GM10248 (cell line): ENCODE results near the gene MTSS2.
"Not testable (repeated sequence)": the region's sequence is repeated elsewhere in the genome, so short reads cannot be mapped to it uniquely, and the experiment has no call there.

ENCODE experiments used
- CTCF ChIA-PET: fragments of 300-600 bp; sonication (Branson Sonifier 250); formaldehyde crosslinking; extraction: SDS; loops from one replicate; lab custom pipeline; 2021; ENCODE audit warnings: antibody characterized with exemption; lab: Yijun Ruan, JAX
- POLR2A ChIA-PET: fragments of 350-650 bp; sonication (Branson Sonifier 250); formaldehyde crosslinking; extraction: SDS; loops from one replicate; lab custom pipeline; 2020; ENCODE audit warnings: antibody characterized with exemption; lab: Yijun Ruan, JAX
- DNase-seq: peaks from one replicate; pipeline ENCODE4 v3.0.0; 2012; ENCODE audit errors: extremely low spot score
- CTCF ChIP-seq: IDR thresholded peaks from 2 replicates; pipeline ENCODE4 v1.5.1; 2012; ENCODE audit warnings: mild to moderate bottlenecking, low read depth; ENCODE audit errors: extremely low read depth, missing control alignments, control extremely low read depth

MTSS2 gene

GRCh38 chr16:70674221-70675014, 11.4 kb downstream of the MTSS2 start:
- ChIA-PET CTCF (interaction anchor here (2.2 to 12.1 kb wide), 2 partner anchors 14 to 95 kb away, joined by 4 to 120 read pairs; no protein-coding TSS in a partner anchor), POLR2A (no interaction called here)
- no peak for DNase-seq
- no peak for TF ChIP-seq CTCF

- CTCF ChIA-PET, DNase-seq, POLR2A ChIA-PET: not testable (repeated sequence)
These were observed 14.9 kb downstream of the MTSS2 start for GRCh38 chr16:70670938-70671337.

GRCh38 chr16:70670175-70670574, 15.7 kb downstream of the MTSS2 start:
- TF ChIP-seq CTCF: no peak
- ChIA-PET CTCF (interaction anchor here (1.3 kb wide), 1 partner anchor 8 kb away, joined by 4 read pairs; no protein-coding TSS in a partner anchor), POLR2A (no interaction called here)
- no peak for DNase-seq

- TF ChIP-seq CTCF: no peak
- DNase-seq: no peak
- POLR2A ChIA-PET: no interaction called here
- CTCF ChIA-PET: interaction anchor here (0.9 to 3.2 kb wide), 3 partner anchors 12 to 105 kb away, joined by 4 to 18 read pairs (median 7); no protein-coding TSS in a partner anchor
These were observed 19.8 kb downstream of the MTSS2 start for GRCh38 chr16:70665806-70666735.

GRCh38 chr16:70665113-70665694, 20.6 kb downstream of the MTSS2 start:
- ChIA-PET CTCF (interaction anchor here (0.9 to 1.4 kb wide), 2 partner anchors 10 to 12 kb away, joined by 3 to 4 read pairs; no protein-coding TSS in a partner anchor), POLR2A (no interaction called here)
- DNase-seq: no peak
- no peak for TF ChIP-seq CTCF

GRCh38 chr16:70664325-70665112, 21.3 kb downstream of the MTSS2 start:
- CTCF ChIA-PET: interaction anchor here (1.4 kb wide), 1 partner anchor 11 kb away, joined by 3 read pairs; no protein-coding TSS in a partner anchor
- DNase-seq: no peak
- TF ChIP-seq CTCF: no peak
- POLR2A ChIA-PET: no interaction called here
